DOHH2 (cell line): ENCODE measurements around the gene C19orf47.
A peak's percentile ranks its signal among the peaks of the same experiment; 100 is the strongest.

ENCODE experiments used
- H3F3A ChIP-seq: fragments of 200-600 bp; sonication (generic), shearing (Covaris generic); 2 replicates; pipeline ENCODE4 v1.6.0; 2016; ENCODE audit warnings: antibody characterized with exemption, mild to moderate bottlenecking; ENCODE audit not compliant: control insufficient read depth, insufficient read depth
- H3K27ac ChIP-seq: fragments of 200-600 bp; sonication (generic); 2 replicates; pipeline ENCODE4 v1.5.1; 2014; ENCODE audit warnings: low read depth, mild to moderate bottlenecking, low read length, moderate library complexity
- H3K27me3 ChIP-seq: fragments of 200-600 bp; sonication (generic); 2 replicates; pipeline ENCODE4 v1.6.1; 2014; ENCODE audit warnings: mild to moderate bottlenecking, low read length, mixed read lengths; ENCODE audit not compliant: control insufficient read depth
- H3K36me3 ChIP-seq: fragments of 200-600 bp; sonication (generic); 2 replicates; pipeline ENCODE4 v1.6.1; 2014; ENCODE audit warnings: mild to moderate bottlenecking, low read length, moderate library complexity, mixed read lengths; ENCODE audit not compliant: control insufficient read depth
- H3K4me1 ChIP-seq: fragments of 200-600 bp; sonication (generic); 2 replicates; pipeline ENCODE4 v1.6.1; 2014; ENCODE audit warnings: mild to moderate bottlenecking, low read length, mixed read lengths; ENCODE audit not compliant: control insufficient read depth
- H3K4me2 ChIP-seq: fragments of 200-600 bp; sonication (generic); 2 replicates; pipeline ENCODE4 v1.6.0; 2014; ENCODE audit warnings: mild to moderate bottlenecking, low read length, moderate library complexity
- H3K4me3 ChIP-seq: fragments of 200-600 bp; sonication (generic); 2 replicates; pipeline ENCODE4 v1.5.1; 2014; ENCODE audit warnings: mild to moderate bottlenecking, low read length, mixed read lengths
- H3K79me2 ChIP-seq: fragments of 200-600 bp; sonication (generic); 2 replicates; pipeline ENCODE4 v1.6.1; 2014; ENCODE audit warnings: mild to moderate bottlenecking, low read length, mixed read lengths; ENCODE audit not compliant: control insufficient read depth
- H3K9me2 ChIP-seq: fragments of 200-600 bp; sonication (generic); replicated peaks from 2 replicates; pipeline ENCODE4 v1.6.1; 2014; ENCODE audit warnings: mild to moderate bottlenecking, low read length, mixed read lengths; ENCODE audit not compliant: control insufficient read depth
- H3K9me3 ChIP-seq: fragments of 200-600 bp; sonication (generic); 2 replicates; pipeline ENCODE4 v1.6.1; 2014; ENCODE audit warnings: antibody characterized with exemption, low read length, mixed read lengths; ENCODE audit not compliant: control insufficient read depth, insufficient read depth
- H4K20me1 ChIP-seq: fragments of 200-600 bp; sonication (generic); 2 replicates; pipeline ENCODE4 v1.6.0; 2014; ENCODE audit warnings: low read depth, mild to moderate bottlenecking, antibody characterized with exemption, low read length, moderate library complexity; ENCODE audit not compliant: control insufficient read depth, insufficient read depth
- EZH2phosphoT487 ChIP-seq: fragments of 200-600 bp; sonication (generic); IDR thresholded peaks from 2 replicates; pipeline ENCODE4 v1.6.1; 2017; ENCODE audit warnings: borderline replicate concordance, mild to moderate bottlenecking, antibody characterized with exemption, low read length, moderate library complexity, mixed read lengths
- TF ChIP-seq, protein P1 (sequence below): fragments of 200-600 bp; sonication (generic); IDR thresholded peaks from one replicate; pipeline ENCODE4 v1.5.1; 2014; ENCODE audit warnings: antibody characterized with exemption, mild to moderate bottlenecking, low read depth, low read length; ENCODE audit not compliant: poor library complexity, severe bottlenecking

The C19orf47 gene

DNA sequence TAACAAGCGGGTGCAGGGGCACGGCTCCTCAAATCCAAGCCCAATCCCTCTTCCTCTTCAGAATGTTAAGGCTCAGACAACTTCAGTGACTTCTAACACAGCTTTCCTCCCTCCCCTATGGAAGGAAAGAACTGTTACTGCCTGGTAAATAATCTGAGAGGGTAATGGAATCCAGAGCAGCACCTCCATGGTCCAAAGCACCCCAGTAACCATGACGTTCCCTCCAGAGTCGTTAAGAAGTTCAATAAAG lies 64.0 kb downstream of the C19orf47 start:
- H3K36me3 ChIP-seq = peaks cover 31% of the 10 kb centered on the region
- peak overlapping the region; percentile 84 for H3K27ac ChIP-seq
- peaks cover 10% of the 10 kb centered on the region for H3F3A ChIP-seq
- peak overlapping the region; percentile 89 for H3K4me2 ChIP-seq
- H3K9me2 ChIP-seq = no peaks in the 10 kb centered on the region
- H3K9me3 ChIP-seq = no peaks in the 10 kb centered on the region
- H3K4me1 ChIP-seq = peaks cover 56% of the 10 kb centered on the region
- H3K4me3 ChIP-seq = peak overlapping the region; percentile 79
- H3K79me2 ChIP-seq = peaks cover 56% of the 10 kb centered on the region
- no peaks in the 10 kb centered on the region for H3K27me3 ChIP-seq
- 0 out of 2 replicates have a peak, but pooled peaks cover 5% of the 10 kb centered on the region for H4K20me1 ChIP-seq
- TF ChIP-seq, protein P1, sequence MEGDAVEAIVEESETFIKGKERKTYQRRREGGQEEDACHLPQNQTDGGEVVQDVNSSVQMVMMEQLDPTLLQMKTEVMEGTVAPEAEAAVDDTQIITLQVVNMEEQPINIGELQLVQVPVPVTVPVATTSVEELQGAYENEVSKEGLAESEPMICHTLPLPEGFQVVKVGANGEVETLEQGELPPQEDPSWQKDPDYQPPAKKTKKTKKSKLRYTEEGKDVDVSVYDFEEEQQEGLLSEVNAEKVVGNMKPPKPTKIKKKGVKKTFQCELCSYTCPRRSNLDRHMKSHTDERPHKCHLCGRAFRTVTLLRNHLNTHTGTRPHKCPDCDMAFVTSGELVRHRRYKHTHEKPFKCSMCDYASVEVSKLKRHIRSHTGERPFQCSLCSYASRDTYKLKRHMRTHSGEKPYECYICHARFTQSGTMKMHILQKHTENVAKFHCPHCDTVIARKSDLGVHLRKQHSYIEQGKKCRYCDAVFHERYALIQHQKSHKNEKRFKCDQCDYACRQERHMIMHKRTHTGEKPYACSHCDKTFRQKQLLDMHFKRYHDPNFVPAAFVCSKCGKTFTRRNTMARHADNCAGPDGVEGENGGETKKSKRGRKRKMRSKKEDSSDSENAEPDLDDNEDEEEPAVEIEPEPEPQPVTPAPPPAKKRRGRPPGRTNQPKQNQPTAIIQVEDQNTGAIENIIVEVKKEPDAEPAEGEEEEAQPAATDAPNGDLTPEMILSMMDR = no peak
- no peak for TF ChIP-seq EZH2phosphoT487

DNA sequence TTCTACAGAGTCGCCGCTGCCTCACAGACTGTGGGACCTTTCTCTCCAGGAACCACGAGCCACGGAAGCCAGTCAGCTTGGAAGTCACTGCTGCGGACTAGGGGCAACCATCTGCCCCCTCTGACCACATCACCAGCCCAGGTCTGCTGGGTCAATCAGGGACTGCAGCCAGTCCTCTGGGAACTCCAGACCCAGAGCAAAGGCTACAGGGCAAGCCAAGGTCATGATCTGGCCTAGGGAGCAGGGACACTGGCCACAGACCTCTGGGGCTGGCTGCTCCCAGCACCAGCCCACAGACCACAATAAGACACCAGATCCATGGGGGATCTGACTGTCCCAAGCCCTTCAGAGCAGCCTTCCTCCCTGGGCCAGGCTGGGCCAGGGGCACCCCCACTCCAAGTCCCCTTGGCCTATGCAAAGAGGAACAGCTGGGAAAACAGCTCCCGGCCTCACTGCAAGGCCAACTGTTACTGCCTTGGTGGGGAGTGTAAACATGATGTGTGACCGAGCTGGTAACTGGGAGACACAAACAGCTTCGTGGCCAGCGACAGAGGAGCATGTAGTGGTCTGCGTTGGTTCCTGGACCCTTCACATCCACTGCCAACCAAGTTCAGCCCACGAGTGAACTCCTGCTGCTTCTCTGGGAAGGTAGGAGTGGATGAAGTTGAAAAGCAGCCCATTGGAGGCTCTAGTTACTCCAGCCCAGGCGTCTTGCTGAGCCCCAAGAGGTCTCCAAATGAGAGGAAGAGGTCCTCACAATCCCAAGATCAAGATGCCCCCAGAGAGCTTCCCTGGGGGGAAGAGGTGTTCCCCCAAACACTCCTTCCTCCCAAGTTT lies 64.6 kb downstream of the C19orf47 start:
- H3K4me3 ChIP-seq = peak overlapping the region; percentile 79
- H3K9me3 ChIP-seq = no peaks in the 10 kb centered on the region
- TF ChIP-seq, protein P1 = no peak
- TF ChIP-seq EZH2phosphoT487 = no peak
- H3K27me3 ChIP-seq = no peaks in the 10 kb centered on the region
- peaks cover 62% of the 10 kb centered on the region for H3K79me2 ChIP-seq
- H3K36me3 ChIP-seq = peaks cover 31% of the 10 kb centered on the region
- H3K27ac ChIP-seq = peak overlapping the region; percentile 84
- H3F3A ChIP-seq = peaks cover 10% of the 10 kb centered on the region
- peak overlapping the region; percentile 89 for H3K4me2 ChIP-seq
- peaks cover 56% of the 10 kb centered on the region for H3K4me1 ChIP-seq
- H3K9me2 ChIP-seq = no peaks in the 10 kb centered on the region
- H4K20me1 ChIP-seq = peaks cover 8% of the 10 kb centered on the region; the same call in 1 of the 2 replicates

DNA sequence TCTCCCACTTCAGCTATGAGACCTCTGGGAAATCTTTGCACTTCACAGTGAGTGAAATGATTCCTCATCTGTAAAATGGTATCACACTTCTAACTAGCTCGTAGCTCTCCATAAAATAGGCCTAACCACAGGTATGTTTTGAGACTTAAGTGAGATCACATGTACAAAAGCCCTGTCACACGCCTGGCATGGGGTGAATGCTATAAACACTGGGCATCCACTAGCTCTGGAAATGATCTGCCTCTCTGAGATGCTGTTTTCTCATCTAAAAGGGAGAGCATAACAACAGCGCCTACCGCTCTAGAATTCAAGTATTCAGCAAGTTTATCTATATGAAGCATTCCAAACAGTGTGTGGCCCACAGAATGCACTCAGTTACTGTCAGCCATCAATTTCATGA lies 65.3 kb downstream of the C19orf47 start:
- H3K27me3 ChIP-seq = no peaks in the 10 kb centered on the region
- peaks cover 10% of the 10 kb centered on the region for H3F3A ChIP-seq
- H4K20me1 ChIP-seq = peaks cover 14% of the 10 kb centered on the region; the same call in 1 of the 2 replicates
- H3K27ac ChIP-seq = 0 out of 2 replicates have a peak overlapping the region, but pooled peaks have one; percentile 84
- peaks cover 56% of the 10 kb centered on the region for H3K4me1 ChIP-seq
- H3K4me2 ChIP-seq = peak overlapping the region; percentile 89; the same call in 1 of the 2 replicates
- H3K36me3 ChIP-seq = peaks cover 31% of the 10 kb centered on the region
- no peak for TF ChIP-seq EZH2phosphoT487
- TF ChIP-seq, protein P1 = no peak
- H3K9me3 ChIP-seq = no peaks in the 10 kb centered on the region
- no peaks in the 10 kb centered on the region for H3K9me2 ChIP-seq
- peak overlapping the region; percentile 79; the same call in 1 of the 2 replicates for H3K4me3 ChIP-seq
- peaks cover 69% of the 10 kb centered on the region for H3K79me2 ChIP-seq
